Body of pancreas (tissue), 4 donors: Measurements from ENCODE around the gene ZFAND2A. TPM values are rescaled to one million over a fixed set of nuclear protein-coding genes. Genes with fewer than 3 reads are reported as not detected.

Experiments used
- ATAC-seq: fragments of 150-250 bp; one replicate; pipeline ENCODE4 v1.9.1; 2016
- DNase-seq, 4 donors: peaks; one replicate each; pipeline ENCODE4 v3.0.0-alpha.2; 2019
- H3K27ac ChIP-seq, 4 donors: fragments of 200-600 bp; sonication (generic); 1 replicate in 3 of 4; 2 replicates in 1 of 4; pipeline versions ENCODE4 v1.5.1 to v1.6.1; 2016 to 2019; ENCODE audit warnings: mild to moderate bottlenecking in 1 of 4, mixed read lengths in 1 of 4, moderate library complexity in 1 of 4
- H3K27me3 ChIP-seq, 2 donors: fragments of 200-600 bp; sonication (generic); one replicate each; pipeline ENCODE4 v1.6.0; 2016; ENCODE audit warnings: mild to moderate bottlenecking in 1 of 2
- H3K36me3 ChIP-seq, 2 donors: fragments of 200-600 bp; sonication (generic); replicated peaks in 1 of 2; 2 replicates each; pipeline ENCODE4 v1.5.1; 2016; ENCODE audit warnings: low read depth in 2 of 2; ENCODE audit not compliant: insufficient read depth in 1 of 2
- H3K4me1 ChIP-seq: fragments of 200-600 bp; sonication (generic); one replicate; pipeline ENCODE4 v1.6.0; 2016
- H3K4me3 ChIP-seq, 2 donors: fragments of 200-600 bp; sonication (generic); 1 replicate in 1 of 2; 2 replicates in 1 of 2; pipeline ENCODE4 v1.5.1; 2016 to 2019
- H3K9me3 ChIP-seq, 3 donors: fragments of 200-600 bp; sonication (generic); 1 replicate in 2 of 3; 2 replicates in 1 of 3; pipeline ENCODE4 v1.5.1; 2016
- POLR2A ChIP-seq, 3 donors: fragments of 450-650 bp; IDR thresholded peaks; one replicate each; pipeline ENCODE4 v1.6.1; 2016; ENCODE audit warnings: antibody characterized with exemption in 3 of 3, mild to moderate bottlenecking in 2 of 3
- WGBS, 2 donors: methylation state at CpG; one replicate each; pipeline ENCODE4 v1.1.5; 2017; 5-methylcytosine and 5-hydroxymethylcytosine counted together
- intact Hi-C: fragments of 100-400 bp; cut with DNase I; formaldehyde crosslinking; loops from one replicate; pipeline ENCODE4 v1.15.1; 2023
- total RNA-seq, 2 donors: library from RNA; depleted of rRNA; stranded (reverse); fragments of >200 nt; gene quantifications; one replicate each; pipeline ENCODE4 v1.1.0, GENCODE V29; 2016
- TF ChIP-seq, protein P1 (sequence below), 7 experiments: fragments of 450-650 bp in 4 of 7; fragments of 200-600 bp in 3 of 7; sonication (generic) in 3 of 7; IDR thresholded peaks; one replicate each; pipeline ENCODE4 v1.5.1; 2016 to 2019; ENCODE audit warnings: antibody characterized with exemption in 7 of 7

Gene ZFAND2A
- total RNA-seq, 2 donors from 2014 or later: 15.6 to 17.8 TPM

DNA sequence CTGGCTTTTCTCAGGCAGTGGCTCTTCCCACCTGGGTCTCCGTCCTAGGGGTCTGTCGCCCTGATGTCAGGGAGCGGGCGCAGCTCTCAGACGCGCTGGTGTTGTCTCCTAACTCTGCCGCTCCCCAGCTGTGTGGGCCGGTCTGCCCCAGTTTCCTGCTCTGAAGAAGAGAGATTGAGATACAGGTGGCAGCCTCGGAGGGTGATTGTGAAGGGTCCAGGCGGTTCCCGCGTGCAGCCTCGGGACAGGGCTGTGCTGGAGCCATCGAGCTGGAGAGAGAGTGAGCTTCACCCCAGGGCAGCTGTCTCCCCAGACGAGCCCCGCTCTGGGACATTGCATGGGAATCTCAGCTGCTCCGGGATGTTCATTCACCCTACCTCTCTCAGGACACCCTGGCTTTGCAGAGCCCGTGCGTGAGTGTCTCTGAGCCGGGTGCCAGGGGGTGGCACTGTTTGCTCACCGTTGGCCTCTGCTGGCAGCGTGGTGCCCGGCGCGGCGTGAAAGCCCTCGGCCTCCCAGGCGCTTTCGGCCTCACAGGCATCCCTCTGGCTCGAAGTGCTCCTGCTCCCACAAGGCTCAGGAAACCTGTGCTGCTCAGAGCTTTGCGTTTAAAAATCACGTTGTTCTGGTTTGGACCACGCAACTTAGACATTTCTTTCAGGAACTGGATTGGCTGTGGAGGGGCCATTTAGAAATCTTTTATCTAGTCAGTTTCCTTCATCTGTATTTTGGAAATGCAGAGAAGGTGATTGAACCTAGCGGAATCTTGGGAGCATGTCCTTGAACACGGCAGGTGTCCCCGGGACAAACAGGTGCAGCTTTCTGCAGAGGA, 33.8 kb upstream of the ZFAND2A start:
- TF ChIP-seq, protein P1, sequence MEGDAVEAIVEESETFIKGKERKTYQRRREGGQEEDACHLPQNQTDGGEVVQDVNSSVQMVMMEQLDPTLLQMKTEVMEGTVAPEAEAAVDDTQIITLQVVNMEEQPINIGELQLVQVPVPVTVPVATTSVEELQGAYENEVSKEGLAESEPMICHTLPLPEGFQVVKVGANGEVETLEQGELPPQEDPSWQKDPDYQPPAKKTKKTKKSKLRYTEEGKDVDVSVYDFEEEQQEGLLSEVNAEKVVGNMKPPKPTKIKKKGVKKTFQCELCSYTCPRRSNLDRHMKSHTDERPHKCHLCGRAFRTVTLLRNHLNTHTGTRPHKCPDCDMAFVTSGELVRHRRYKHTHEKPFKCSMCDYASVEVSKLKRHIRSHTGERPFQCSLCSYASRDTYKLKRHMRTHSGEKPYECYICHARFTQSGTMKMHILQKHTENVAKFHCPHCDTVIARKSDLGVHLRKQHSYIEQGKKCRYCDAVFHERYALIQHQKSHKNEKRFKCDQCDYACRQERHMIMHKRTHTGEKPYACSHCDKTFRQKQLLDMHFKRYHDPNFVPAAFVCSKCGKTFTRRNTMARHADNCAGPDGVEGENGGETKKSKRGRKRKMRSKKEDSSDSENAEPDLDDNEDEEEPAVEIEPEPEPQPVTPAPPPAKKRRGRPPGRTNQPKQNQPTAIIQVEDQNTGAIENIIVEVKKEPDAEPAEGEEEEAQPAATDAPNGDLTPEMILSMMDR (IDR thresholded peaks at IDR 0.05): peak; percentile 24 to 68 (median 58)
- TF ChIP-seq POLR2A (IDR thresholded peaks at IDR 0.05): no peak
- Histone ChIP-seq H3K36me3 (no peaks in the 10 kb centered on the region), H3K9me3 (no peaks in the 10 kb centered on the region), H3K27ac (no peak overlapping the region), H3K27me3 (peaks cover 0 to 5% of the 10 kb centered on the region in 2 donors), H3K4me1 (no peaks in the 10 kb centered on the region), H3K4me3 (no peak overlapping the region)
- WGBS, 2 donors: 24% methylated on average over 18 to 36 of the region's 36 CpGs
- ATAC-seq (peak; percentile 85), DNase-seq (peak; percentile 62 to 78 (median 64))
- intact Hi-C loops: no loop called here

DNA sequence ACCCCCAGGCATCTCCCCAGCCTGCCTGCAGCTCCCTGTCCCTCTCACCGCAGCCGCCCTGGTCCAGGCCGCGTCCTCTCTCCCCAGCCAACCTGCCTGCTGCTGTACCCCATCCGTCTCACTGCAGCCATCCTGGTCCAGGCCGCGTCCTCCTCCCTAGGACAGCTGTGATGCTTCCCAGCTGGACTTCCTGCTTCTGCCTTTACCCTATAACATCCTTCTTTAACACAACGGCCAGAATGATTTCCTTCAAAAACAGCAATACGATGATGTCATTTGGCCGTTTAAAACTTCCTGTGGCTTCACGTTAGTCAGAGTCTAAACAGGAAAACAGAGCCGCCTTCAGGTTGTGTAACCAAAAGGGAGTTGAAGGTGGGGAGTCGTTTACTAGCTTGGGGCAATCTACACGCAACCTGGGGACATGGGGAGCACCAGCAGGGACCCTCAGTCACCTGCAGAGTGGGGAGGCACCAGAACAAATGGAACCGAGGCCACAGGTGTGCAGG, 32.2 kb upstream of the ZFAND2A start:
- WGBS, 2 donors: 44 to 56% methylated on average over 13 to 15 of the region's 15 CpGs
- Histone ChIP-seq H3K9me3 (no peaks in the 10 kb centered on the region), H3K27ac (no peak overlapping the region), H3K4me1 (no peaks in the 10 kb centered on the region), H3K27me3 (peaks cover 0 to 5% of the 10 kb centered on the region in 2 donors), H3K36me3 (no peaks in the 10 kb centered on the region), H3K4me3 (no peak overlapping the region)
- intact Hi-C loops: no loop called here
- ATAC-seq (no peak), DNase-seq (no peak)
- TF ChIP-seq POLR2A (IDR thresholded peaks at IDR 0.05): no peak
- TF ChIP-seq, protein P1 (IDR thresholded peaks at IDR 0.05): no peak

DNA sequence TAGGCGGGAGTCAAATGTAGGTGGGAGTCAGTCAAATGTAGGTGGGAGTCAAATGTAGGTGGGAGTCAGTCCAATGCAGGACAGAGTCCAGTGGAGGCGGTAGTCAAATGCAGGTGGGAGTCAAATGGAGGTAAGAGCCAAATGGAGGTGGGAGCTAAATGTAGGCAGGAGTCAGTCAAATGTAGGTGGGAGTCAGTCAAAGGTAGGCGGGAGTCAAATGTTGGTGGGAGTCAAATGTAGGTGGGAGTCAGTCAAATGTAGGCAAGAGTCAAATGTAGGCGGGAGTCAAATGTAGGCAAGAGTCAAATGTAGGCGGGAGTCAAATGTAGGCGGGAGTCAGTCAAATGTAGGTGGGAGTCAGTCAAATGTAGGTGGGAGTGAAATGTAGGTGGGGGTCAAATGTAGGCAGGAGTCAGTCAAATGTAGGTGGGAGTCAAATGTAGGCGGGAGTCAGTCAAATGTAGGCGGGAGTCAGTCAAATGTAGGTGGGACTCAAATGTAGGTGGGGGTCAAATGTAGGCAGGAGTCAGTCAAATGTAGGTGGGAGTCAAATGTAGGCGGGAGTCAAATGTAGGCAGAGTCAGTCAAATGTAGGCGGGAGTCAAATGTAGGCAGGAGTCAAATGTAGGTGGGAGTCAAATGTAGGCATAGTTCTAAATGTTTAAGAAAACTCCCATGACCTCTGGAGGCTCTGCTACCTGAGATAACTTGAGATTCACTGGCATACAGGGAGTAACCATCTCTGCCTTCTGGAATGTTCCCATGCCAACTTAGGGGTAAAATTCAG, 30.2 kb upstream of the ZFAND2A start:
- ATAC-seq: no peak
- no peak overlapping the region for H3K27ac ChIP-seq
- H3K27me3 ChIP-seq: peaks cover 0 to 9% of the 10 kb centered on the region in 2 donors
- H3K36me3 ChIP-seq: no peaks in the 10 kb centered on the region
- no peaks in the 10 kb centered on the region for H3K4me1 ChIP-seq
- DNase-seq: no peak
- WGBS, 2 donors: 57 to 62% methylated on average over 10 of the region's 10 CpGs
- no peak overlapping the region for H3K4me3 ChIP-seq
- no peaks in the 10 kb centered on the region for H3K9me3 ChIP-seq
- no peak for TF ChIP-seq POLR2A (IDR thresholded peaks at IDR 0.05)
- TF ChIP-seq, protein P1 (IDR thresholded peaks at IDR 0.05): no peak
- intact Hi-C loops: no loop called here

DNA sequence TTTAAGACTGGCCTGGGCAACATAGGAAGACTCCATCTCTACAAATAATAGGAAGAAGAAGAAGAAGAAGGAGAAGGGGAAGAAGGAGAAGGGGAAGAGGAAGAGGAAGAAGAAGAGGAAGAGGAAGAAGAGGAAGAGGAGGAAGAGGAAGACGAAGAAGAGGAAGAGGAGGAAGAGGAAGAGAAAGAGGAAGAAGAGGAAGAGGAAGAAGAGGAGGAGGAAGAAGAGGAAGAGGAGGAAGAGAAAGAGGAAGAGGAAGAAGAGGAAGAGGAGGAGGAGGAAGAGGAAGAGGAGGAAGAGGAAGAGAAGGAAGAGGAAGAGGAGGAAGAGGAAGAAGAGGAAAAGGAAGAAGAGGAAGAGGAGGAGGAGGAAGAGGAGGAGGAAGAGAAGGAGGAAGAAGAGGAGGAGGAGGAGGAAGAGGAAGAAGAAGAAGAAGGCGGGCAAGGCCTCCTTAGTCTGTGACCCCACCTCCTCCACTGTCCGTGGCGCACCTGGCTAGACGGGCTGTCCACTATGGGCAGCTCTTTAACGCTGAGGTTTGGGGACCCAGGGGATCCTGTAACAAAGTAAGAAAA, 28.8 kb upstream of the ZFAND2A start:
- ATAC-seq (no peak), DNase-seq (no peak)
- H3K4me1 ChIP-seq: no peaks in the 10 kb centered on the region
- intact Hi-C loops: no loop called here
- WGBS, 2 donors: 82 to 88% methylated on average over 5 to 6 of the region's 6 CpGs
- no peak for TF ChIP-seq POLR2A (IDR thresholded peaks at IDR 0.05)
- TF ChIP-seq, protein P1 (IDR thresholded peaks at IDR 0.05): no peak
- no peak overlapping the region for H3K4me3 ChIP-seq
- no peak overlapping the region for H3K27ac ChIP-seq
- H3K27me3 ChIP-seq: peaks cover 0 to 9% of the 10 kb centered on the region in 2 donors
- no peaks in the 10 kb centered on the region for H3K9me3 ChIP-seq
- H3K36me3 ChIP-seq: no peaks in the 10 kb centered on the region
